Osteoblast (primary cell): ENCODE measurements around the gene GH1. TPM values are rescaled to one million over a fixed set of nuclear protein-coding genes. Genes with fewer than 3 reads are reported as not detected.

ENCODE experiments used
- DNase-seq: peaks from one replicate; pipeline ENCODE4 v3.0.0; 2011; ENCODE audit warnings: low spot score, mixed read lengths; ENCODE audit not compliant: insufficient read length; ENCODE audit errors: missing footprints
- H2AFZ ChIP-seq: 2 replicates; pipeline ENCODE4 v1.6.0; 2011; ENCODE audit warnings: mild to moderate bottlenecking, low read length
- H3K27ac ChIP-seq: 2 replicates; pipeline ENCODE4 v1.5.1; 2011; ENCODE audit warnings: mild to moderate bottlenecking, low read depth, low read length, moderate library complexity
- H3K27me3 ChIP-seq: 2 replicates; pipeline ENCODE4 v1.6.0; 2012; ENCODE audit warnings: mild to moderate bottlenecking, control low read depth, inconsistent platforms, low read length, moderate library complexity; ENCODE audit not compliant: insufficient read depth
- H3K36me3 ChIP-seq: 2 replicates; pipeline ENCODE4 v1.5.1; 2011; ENCODE audit warnings: mild to moderate bottlenecking, low read length, control low read depth, moderate library complexity; ENCODE audit not compliant: insufficient read depth
- H3K4me1 ChIP-seq: 2 replicates; pipeline ENCODE4 v1.5.1; 2011; ENCODE audit warnings: mild to moderate bottlenecking, low read length, control low read depth, moderate library complexity; ENCODE audit not compliant: insufficient read depth
- H3K4me2 ChIP-seq: 2 replicates; pipeline ENCODE4 v1.6.0; 2011; ENCODE audit warnings: mild to moderate bottlenecking, low read length; ENCODE audit not compliant: insufficient read depth
- H3K4me3 ChIP-seq: fragments of 200-600 bp; sonication (generic); 3 replicates; pipeline ENCODE4 v1.5.1; 2012; ENCODE audit warnings: mild to moderate bottlenecking, low read length, inconsistent platforms; ENCODE audit not compliant: insufficient read depth
- H3K79me2 ChIP-seq: 2 replicates; pipeline ENCODE4 v1.6.0; 2012; ENCODE audit warnings: mild to moderate bottlenecking, low read length, control low read depth, inconsistent platforms; ENCODE audit not compliant: insufficient read depth
- H3K9me3 ChIP-seq: 2 replicates; pipeline ENCODE4 v1.5.1; 2011; ENCODE audit warnings: low read depth, low read length, control low read depth
- H4K20me1 ChIP-seq: 2 replicates; pipeline ENCODE4 v1.6.0; 2012; ENCODE audit warnings: mild to moderate bottlenecking, low read length, control low read depth; ENCODE audit not compliant: insufficient read depth
- CTCF ChIP-seq: IDR thresholded peaks from 2 replicates; pipeline ENCODE4 v1.5.1; 2011; ENCODE audit warnings: mild to moderate bottlenecking, low read depth, low read length, moderate library complexity; ENCODE audit errors: extremely low read depth
- total RNA-seq: library from RNA; depleted of rRNA; stranded (reverse); fragments of >200 nt; gene quantifications from 2 replicates; pipeline ENCODE4 v1.2.3, GENCODE V29; 2012

The GH1 gene
- total RNA-seq, 1 donor = not detected

GRCh38 chr17:63947711-63948330, 29.2 kb upstream of the GH1 start:
- H3K27ac ChIP-seq = no peak overlapping the region
- no peaks in the 10 kb centered on the region for H3K4me1 ChIP-seq
- H3K9me3 ChIP-seq = no peaks in the 10 kb centered on the region
- no peaks in the 10 kb centered on the region for H4K20me1 ChIP-seq
- no peak overlapping the region for H2AFZ ChIP-seq
- no peaks in the 10 kb centered on the region for H3K36me3 ChIP-seq
- no peak overlapping the region for H3K4me3 ChIP-seq
- no peak overlapping the region for H3K4me2 ChIP-seq
- no peaks in the 10 kb centered on the region for H3K79me2 ChIP-seq
- DNase-seq = no peak
- H3K27me3 ChIP-seq = no peaks in the 10 kb centered on the region
- no peak for TF ChIP-seq CTCF

DNA sequence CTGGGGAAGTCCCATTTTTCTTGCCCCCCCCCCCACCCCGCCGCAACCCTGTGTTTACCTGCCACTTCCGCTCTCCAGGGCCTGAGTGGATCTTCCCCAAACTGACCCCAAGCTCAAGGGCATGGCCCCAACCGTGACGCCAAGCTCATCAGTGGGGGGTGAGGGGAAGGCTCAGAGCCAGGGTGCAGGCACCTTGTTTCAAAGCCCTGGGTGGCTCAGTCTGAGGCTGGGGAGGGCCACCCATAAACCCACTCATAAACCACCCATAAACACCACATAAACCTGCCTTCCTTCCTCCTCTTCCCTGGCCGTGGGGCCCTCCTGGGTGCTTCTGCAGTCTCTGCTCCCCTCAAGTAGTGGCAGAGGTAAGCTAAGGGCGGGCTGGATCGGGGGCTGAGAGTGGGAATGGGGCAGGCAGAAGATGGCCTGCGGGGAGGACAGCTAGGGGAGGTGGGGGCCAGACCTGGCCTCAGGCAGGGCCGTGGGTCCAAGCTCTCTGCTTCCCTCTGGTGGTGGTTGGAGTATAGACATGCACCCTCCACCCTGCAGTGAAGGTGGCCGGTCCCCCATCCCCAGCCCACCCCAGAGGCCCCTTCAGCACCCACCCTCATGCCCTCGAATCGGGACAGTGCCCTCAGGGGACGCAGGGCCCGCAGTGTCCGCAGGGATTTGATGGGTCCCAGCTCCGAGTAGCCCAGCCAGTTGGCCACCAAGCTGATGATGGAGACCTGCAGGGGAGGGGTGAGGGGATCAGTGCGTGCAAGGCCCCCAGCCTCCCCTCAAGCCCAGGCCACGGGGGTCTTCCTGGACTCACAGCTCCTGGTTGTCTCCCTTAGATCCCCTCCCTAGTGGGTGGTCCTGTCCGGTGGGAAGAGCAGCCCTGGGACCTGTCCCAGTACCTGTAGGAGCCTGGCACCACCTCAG, 28.1 kb upstream of the GH1 start:
- Histone ChIP-seq H3K36me3 (no peaks in the 10 kb centered on the region), H3K4me1 (no peaks in the 10 kb centered on the region), H3K27ac (no peak overlapping the region), H3K4me2 (no peak overlapping the region), H3K4me3 (no peak overlapping the region), H3K79me2 (no peaks in the 10 kb centered on the region), H4K20me1 (no peaks in the 10 kb centered on the region), H3K27me3 (no peaks in the 10 kb centered on the region), H3K9me3 (no peaks in the 10 kb centered on the region), H2AFZ (no peak overlapping the region)
- DNase-seq = peak; percentile 98
- peak; percentile 49 for TF ChIP-seq CTCF

DNA sequence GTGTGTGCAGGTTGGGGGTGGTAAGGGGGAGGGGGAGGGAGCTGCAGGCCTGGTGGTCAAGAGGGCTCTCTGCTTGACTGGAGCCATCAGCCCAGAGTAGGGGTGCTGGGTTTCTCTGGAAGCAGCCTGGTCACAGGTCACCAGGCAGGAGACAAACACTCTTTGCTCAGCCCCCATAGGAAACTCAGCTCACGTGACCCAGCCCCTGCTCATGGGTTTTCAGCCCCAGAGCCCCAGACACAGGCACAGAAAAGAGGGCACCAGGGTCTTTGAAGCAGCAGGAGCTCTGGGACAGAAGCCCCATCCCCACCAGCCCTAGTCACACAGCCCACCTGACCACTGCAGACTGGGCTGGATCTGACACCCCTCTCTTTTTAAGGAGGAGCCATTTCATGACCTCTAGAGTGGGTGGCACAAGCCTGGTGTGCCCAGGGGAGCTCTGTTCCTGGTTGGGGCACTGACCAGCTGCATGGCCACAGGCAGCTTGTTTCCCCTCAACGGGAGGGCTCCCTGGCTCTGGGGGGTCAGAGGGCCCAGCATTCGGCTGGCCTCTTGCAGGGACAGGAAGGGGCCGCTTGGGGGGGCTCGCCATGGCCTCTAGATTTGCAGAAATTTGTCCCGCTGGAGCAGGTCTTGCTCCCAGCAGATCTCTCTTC, 27.3 kb upstream of the GH1 start:
- Histone ChIP-seq H3K4me1 (no peaks in the 10 kb centered on the region), H3K27ac (no peak overlapping the region), H3K4me3 (no peak overlapping the region), H4K20me1 (no peaks in the 10 kb centered on the region), H3K36me3 (no peaks in the 10 kb centered on the region), H3K4me2 (no peak overlapping the region), H3K9me3 (no peaks in the 10 kb centered on the region), H3K27me3 (no peaks in the 10 kb centered on the region), H3K79me2 (no peaks in the 10 kb centered on the region), H2AFZ (no peak overlapping the region)
- TF ChIP-seq CTCF = no peak
- DNase-seq = no peak
